IMR-90 (cell line): Measurements from ENCODE around the gene EEF2K. TPM values are rescaled to one million over a fixed set of nuclear protein-coding genes. Genes with fewer than 3 reads are reported as not detected.

Experiments
- ATAC-seq: fragments of 200-7000 bp; cut with Tn5 transposase; 2 replicates; pipeline ENCODE4 v1.9.1; 2020; ENCODE audit warnings: low read depth, mild to moderate bottlenecking, moderate library complexity
- BruUV-seq: library from RNA; stranded (reverse); fragments of 400-500 nt; replicated peaks from 2 replicates; lab custom pipeline; 2021; lab: Mats Ljungman, UMichigan
- CTCF ChIA-PET: fragments of 300-600 bp; formaldehyde crosslinking; extraction: SDS; loops from one replicate; lab custom pipeline; 2021; ENCODE audit warnings: antibody characterized with exemption; lab: Yijun Ruan, JAX
- POLR2A ChIA-PET: fragments of 300-600 bp; sonication (Branson Sonifier 250); formaldehyde crosslinking; loops from one replicate; lab custom pipeline; 2022; ENCODE audit warnings: antibody characterized with exemption; ENCODE audit not compliant: unreplicated experiment; lab: Charles Lee
- DNase-seq: peaks from one replicate; pipeline ENCODE4 v3.0.0; 2013
- H2AFZ ChIP-seq: replicated peaks from 2 replicates; pipeline ENCODE3; 2013; ENCODE audit warnings: low read length, mild to moderate bottlenecking; ENCODE audit not compliant: poor library complexity
- H2AK5ac ChIP-seq: 2 replicates; pipeline ENCODE4 v1.6.1; 2013; ENCODE audit warnings: low read depth, low read length, inconsistent platforms
- H2AK9ac ChIP-seq: replicated peaks from 2 replicates; pipeline ENCODE3; 2013; ENCODE audit warnings: mild to moderate bottlenecking, low read depth, low read length, moderate library complexity; ENCODE audit not compliant: poor library complexity
- H2BK120ac ChIP-seq: 2 replicates; pipeline ENCODE4 v1.6.1; 2013; ENCODE audit warnings: low read depth, low read length, inconsistent platforms
- H2BK15ac ChIP-seq: 3 replicates; pipeline ENCODE4 v1.6.1; 2013; ENCODE audit warnings: low read depth, low read length, inconsistent platforms
- H2BK20ac ChIP-seq: 2 replicates; pipeline ENCODE4 v1.6.1; 2013; ENCODE audit warnings: low read depth, mild to moderate bottlenecking, inconsistent platforms, low read length, moderate library complexity
- H2BK5ac ChIP-seq: 2 replicates; pipeline ENCODE4 v1.6.1; 2013; ENCODE audit warnings: mild to moderate bottlenecking, low read depth, low read length, inconsistent platforms; ENCODE audit not compliant: poor library complexity, severe bottlenecking
- H3K14ac ChIP-seq: replicated peaks from 2 replicates; pipeline ENCODE4 v1.6.1; 2013; ENCODE audit warnings: low read depth, low read length, inconsistent platforms
- H3K18ac ChIP-seq: 2 replicates; pipeline ENCODE4 v1.6.1; 2013; ENCODE audit warnings: low read depth, low read length, control low read depth
- H3K23ac ChIP-seq: 2 replicates; pipeline ENCODE4 v1.6.1; 2013; ENCODE audit warnings: low read depth, low read length, inconsistent platforms
- H3K27ac ChIP-seq: 2 replicates; pipeline ENCODE4 v1.5.1; 2013; ENCODE audit warnings: mild to moderate bottlenecking, control low read depth, low read length; ENCODE audit not compliant: insufficient read depth
- H3K27me3 ChIP-seq: 2 replicates; pipeline ENCODE4 v1.6.1; 2013; ENCODE audit warnings: low read length; ENCODE audit not compliant: control insufficient read depth, insufficient read depth
- H3K36me3 ChIP-seq: 2 replicates; pipeline ENCODE4 v1.6.1; 2013; ENCODE audit warnings: low read length, mixed read lengths; ENCODE audit not compliant: control insufficient read depth, insufficient read depth
- H3K4ac ChIP-seq: 2 replicates; pipeline ENCODE4 v1.6.1; 2013; ENCODE audit warnings: low read depth, low read length, inconsistent platforms
- H3K4me1 ChIP-seq: 2 replicates; pipeline ENCODE4 v1.6.1; 2013; ENCODE audit warnings: low read length, mixed read lengths; ENCODE audit not compliant: control insufficient read depth, insufficient read depth
- H3K4me2 ChIP-seq: 2 replicates; pipeline ENCODE4 v1.6.1; 2013; ENCODE audit warnings: low read depth, mild to moderate bottlenecking, control low read depth, low read length, moderate library complexity
- H3K4me3 ChIP-seq: 2 replicates; pipeline ENCODE4 v1.5.1; 2013; ENCODE audit warnings: low read depth, mild to moderate bottlenecking, control low read depth, low read length, moderate library complexity; ENCODE audit not compliant: insufficient read depth
- H3K56ac ChIP-seq: 2 replicates; pipeline ENCODE4 v1.6.1; 2013; ENCODE audit warnings: low read length, inconsistent platforms; ENCODE audit not compliant: insufficient read depth; ENCODE audit errors: extremely low read depth
- H3K79me1 ChIP-seq, 2 experiments: 2 replicates each; pipeline ENCODE4 v1.6.1; 2013; ENCODE audit warnings: low read length in 2 of 2, inconsistent platforms in 1 of 2, low read depth in 1 of 2
- H3K9ac ChIP-seq: 2 replicates; pipeline ENCODE4 v1.6.1; 2013; ENCODE audit warnings: low read depth, low read length, control low read depth
- H3K9me1 ChIP-seq: 2 replicates; pipeline ENCODE4 v1.6.1; 2013; ENCODE audit warnings: low read length, inconsistent platforms; ENCODE audit not compliant: insufficient read depth
- H3K9me3 ChIP-seq: 2 replicates; pipeline ENCODE4 v1.6.1; 2013; ENCODE audit warnings: low read length; ENCODE audit not compliant: control insufficient read depth, insufficient read depth
- H4K20me1 ChIP-seq: 2 replicates; pipeline ENCODE4 v1.6.1; 2013; ENCODE audit warnings: low read length, inconsistent platforms; ENCODE audit not compliant: insufficient read depth
- H4K5ac ChIP-seq: 2 replicates; pipeline ENCODE4 v1.6.1; 2013; ENCODE audit warnings: mild to moderate bottlenecking, low read depth, low read length, control low read depth
- H4K8ac ChIP-seq, 2 experiments: 2 replicates each; pipeline ENCODE4 v1.6.1; 2013; ENCODE audit warnings: low read depth in 2 of 2, low read length in 2 of 2, control low read depth in 1 of 2, inconsistent platforms in 1 of 2
- H4K91ac ChIP-seq: 2 replicates; pipeline ENCODE4 v1.6.1; 2013; ENCODE audit warnings: low read depth, low read length, inconsistent platforms; ENCODE audit not compliant: insufficient read depth
- CEBPB ChIP-seq: IDR thresholded peaks from 2 replicates; pipeline ENCODE4 v1.6.1; 2012; ENCODE audit warnings: low read depth, low read length, improper control_type of control experiment
- CHD1 ChIP-seq: IDR thresholded peaks from 2 replicates; pipeline ENCODE4 v1.6.1; 2012; ENCODE audit warnings: low read depth, low read length, improper control_type of control experiment
- ELK1 ChIP-seq: fragments of 150-350 bp; IDR thresholded peaks from 2 replicates; pipeline ENCODE4 v1.6.1; 2016; ENCODE audit warnings: low read depth, mild to moderate bottlenecking, low read length, moderate library complexity, borderline replicate concordance
- MXI1 ChIP-seq: IDR thresholded peaks from 2 replicates; pipeline ENCODE4 v1.6.1; 2012; ENCODE audit warnings: low read depth, mild to moderate bottlenecking, low read length, moderate library complexity, borderline replicate concordance
- SMC3 ChIP-seq: fragments of 150-350 bp; IDR thresholded peaks from 2 replicates; pipeline ENCODE4 v1.6.1; 2016; ENCODE audit warnings: low read depth, mild to moderate bottlenecking, antibody characterized with exemption, low read length, moderate library complexity
- WGBS, 2 experiments: methylation state at CpG; one replicate each; pipeline versions ENCODE4 v1.1.5 to v1.1.7; 2013; ENCODE audit warnings: missing lambda C conversion rate in 2 of 2; ENCODE audit not compliant: insufficient read length in 1 of 2; ENCODE audit errors: extremely low coverage in 2 of 2; 5-methylcytosine and 5-hydroxymethylcytosine counted together
- dilution Hi-C: fragments of 300-500 bp; cut with HindIII; formaldehyde crosslinking; loops from one replicate; pipeline ENCODE4 v1.14.3; 2018; ENCODE audit warnings: low sequenced_read_pairs; ENCODE audit not compliant: unreplicated experiment
- in situ Hi-C: fragments of 300-500 bp; cut with MboI; formaldehyde crosslinking; loops from 3 replicates; pipeline ENCODE4 v1.14.3; 2019; ENCODE audit warnings: low sequenced_read_pairs, inconsistent platforms, mixed read lengths
- intact Hi-C: fragments of 100-400 bp; cut with micrococcal nuclease; formaldehyde crosslinking; loops from 2 replicates; pipeline ENCODE4 v1.10.0; 2022
- polyA plus RNA-seq, 3 experiments: library from polyadenylated mRNA; depleted of rRNA; stranded (reverse); fragments of >200 nt; gene quantifications; 2 replicates each; pipeline ENCODE4 v1.2.3, GENCODE V29; 2012; ENCODE audit warnings: low replicate concordance in 1 of 3
- total RNA-seq: library from RNA; depleted of rRNA; stranded (reverse); fragments of >200 nt; gene quantifications from 2 replicates; pipeline ENCODE4 v1.2.3, GENCODE V29; 2012

Gene EEF2K
- total and polyA plus RNA-seq, 2 of the 4 experiments (the other 2 are of a cell fraction), result 9.7 to 16.5 TPM

- Histone ChIP-seq H3K14ac (no peak within 1 kb of the TSS), H3K36me3 (no peaks in the 10 kb centered on the region), H3K18ac (no peak within 1 kb of the TSS), H4K91ac (no peak within 1 kb of the TSS), H3K27me3 (peaks cover 29% of the 10 kb centered on the region), H4K20me1 (no peaks in the 10 kb centered on the region), H3K23ac (no peak within 1 kb of the TSS), H2BK15ac (no peak within 1 kb of the TSS), H2BK20ac (no peak within 1 kb of the TSS), H2AK5ac (no peak within 1 kb of the TSS), H3K27ac (no peak within 1 kb of the TSS), H2AK9ac (peak within 1 kb of the TSS; percentile 42), H3K9ac (no peak within 1 kb of the TSS), H3K4me2 (no peak within 1 kb of the TSS), H3K9me1 (no peaks in the 10 kb centered on the region), H3K9me3 (no peaks in the 10 kb centered on the region), H2BK120ac (no peak within 1 kb of the TSS), H2BK5ac (no peak within 1 kb of the TSS), H3K79me1 (no peaks in the 10 kb centered on the region), H3K56ac (no peak within 1 kb of the TSS), H4K8ac (no peak within 1 kb of the TSS), H3K4ac (no peak within 1 kb of the TSS), H4K5ac (no peak within 1 kb of the TSS), H3K4me3 (no peak within 1 kb of the TSS), H3K4me1 (no peaks in the 10 kb centered on the region), H2AFZ (peak within 1 kb of the TSS; percentile 48)
- in situ Hi-C loops, result no loop called here
- ChIA-PET CTCF (interaction anchor here (0.6 kb wide), 1 partner anchor 213 kb away, joined by 4 read pairs; no protein-coding TSS in a partner anchor), POLR2A (no interaction called here)
- BruUV-seq, result no TSS peak
- TF ChIP-seq SMC3 (no peak), ELK1 (no peak), CHD1 (no peak), CEBPB (no peak), MXI1 (no peak)
- ATAC-seq (no peak), DNase-seq (no peak)
- dilution Hi-C loops, result no loop called here
- WGBS, 2 experiments, result 4% methylated on average over 5 of the region's 40 CpGs; no CpG with 5 or more reads in 1 of the 2 experiments
- intact Hi-C loops, result no loop called here
Measured at GRCh38 chr16:22161999-22162655, 44.0 kb upstream of the EEF2K start, which contains the start of gene SDR42E2. TSS of gene SDR42E2 (plus strand) at chr16:22162506. CDS start at chr16:22165583, 3,077 bp downstream.
